NCI-H1092 treated with DMSO at 0.1 percent for 48 hours (cell line): ENCODE results near the gene SMAP1.

Source experiments
- DNase-seq: peaks from one replicate; lab custom pipeline; 2025; lab: John Stamatoyannopoulos, UW

Gene SMAP1

DNA sequence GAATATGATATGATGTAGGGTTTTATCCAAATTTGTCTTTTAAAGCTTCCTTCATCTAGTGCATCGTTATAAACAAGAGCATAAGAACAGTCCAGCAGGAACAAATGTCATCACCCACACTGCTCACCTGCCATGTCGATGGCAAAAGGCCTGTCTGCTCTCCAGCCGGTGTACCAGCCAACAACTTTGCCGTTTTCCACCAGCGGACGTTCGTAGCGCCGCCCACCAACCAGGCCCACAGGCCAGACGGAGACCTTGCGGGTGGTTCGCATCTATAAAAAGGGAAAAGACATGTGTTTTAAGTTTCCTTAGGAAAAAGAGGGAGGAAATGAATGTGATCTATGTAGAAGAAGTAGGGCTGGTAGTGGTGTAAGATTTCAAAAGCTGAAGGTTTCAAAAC lies 226.3 kb downstream of the SMAP1 start:
- no peak for DNase-seq

- DNase-seq = no peak
These were observed 232.4 kb downstream of the SMAP1 start for GRCh38 chr6:70900047-70900446.

DNA sequence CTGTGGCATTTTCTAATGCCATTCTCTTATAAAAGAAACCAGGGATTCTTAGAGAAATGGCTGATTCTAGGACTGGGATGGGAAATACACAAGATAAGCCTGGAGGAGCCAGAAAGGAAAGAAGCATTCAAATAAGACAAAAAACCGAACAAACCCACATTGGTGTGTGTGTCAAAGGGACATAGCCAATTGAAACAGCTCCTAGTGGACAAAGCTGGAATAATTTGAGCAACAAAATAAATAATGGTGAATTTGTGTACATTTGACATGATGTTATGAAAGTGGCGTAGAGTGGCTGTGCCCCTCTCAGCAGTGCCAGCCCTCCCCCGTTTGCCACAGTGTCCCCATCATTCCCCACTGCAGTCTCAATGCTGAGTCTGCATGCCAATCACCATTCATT lies 233.6 kb downstream of the SMAP1 start:
- DNase-seq = no peak

GRCh38 chr6:70903665-70904452 lies 236.2 kb downstream of the SMAP1 start:
- DNase-seq = no peak

GRCh38 chr6:70905742-70906141 lies 238.1 kb downstream of the SMAP1 start:
- DNase-seq = no peak
